ENCODE measurements around the gene TECTA.
"Not testable (repeated sequence)": the region's sequence is repeated elsewhere in the genome, so short reads cannot be mapped to it uniquely, and the experiment has no call there.

Gene TECTA

GRCh38 chr11:121099364-121099763 lies 1.7 kb upstream of the TECTA start:
- DNase-seq: no peak

GRCh38 chr11:121099885-121100284 lies 1.2 kb upstream of the TECTA start:
- no peak for DNase-seq

GRCh38 chr11:121104312-121104762 lies 3.3 kb downstream of the TECTA start:
- no peak for DNase-seq

- no peak for DNase-seq
Measured at GRCh38 chr11:121105063-121105480, 4.0 kb downstream of the TECTA start.

- no peak for DNase-seq
Measured at GRCh38 chr11:121105481-121106195, 4.6 kb downstream of the TECTA start.

GRCh38 chr11:121106812-121107211 lies 5.8 kb downstream of the TECTA start:
- no peak for DNase-seq

- no peak for DNase-seq
Measured at GRCh38 chr11:121108413-121108812, 7.4 kb downstream of the TECTA start.

- DNase-seq: no peak
Measured at GRCh38 chr11:121109471-121109870, 8.4 kb downstream of the TECTA start.

- no peak for DNase-seq
Measured at GRCh38 chr11:121109916-121110586, 9.0 kb downstream of the TECTA start.

- no peak for DNase-seq
Measured at GRCh38 chr11:121110871-121111724, 10.1 kb downstream of the TECTA start.

- DNase-seq: peak; percentile 32 to 49
Measured at GRCh38 chr11:121112498-121113455, 11.7 kb downstream of the TECTA start.

GRCh38 chr11:121113611-121114010 lies 12.6 kb downstream of the TECTA start:
- no peak for DNase-seq

GRCh38 chr11:121115024-121115423 lies 14.0 kb downstream of the TECTA start:
- DNase-seq: not testable (repeated sequence)

- DNase-seq: no peak
Measured at GRCh38 chr11:121117788-121118187, 16.7 kb downstream of the TECTA start.

GRCh38 chr11:121119440-121119839 lies 18.4 kb downstream of the TECTA start:
- peak in 1 of 2 experiments; percentile 5 for DNase-seq

GRCh38 chr11:121122328-121122727 lies 21.3 kb downstream of the TECTA start:
- no peak for DNase-seq

- DNase-seq: no peak
Measured at GRCh38 chr11:121123496-121124069, 22.5 kb downstream of the TECTA start.

- DNase-seq: no peak
Measured at GRCh38 chr11:121127809-121128208, 26.8 kb downstream of the TECTA start.

GRCh38 chr11:121129362-121130340 lies 28.6 kb downstream of the TECTA start:
- DNase-seq: no peak

GRCh38 chr11:121131656-121132055 lies 30.6 kb downstream of the TECTA start:
- no peak for DNase-seq
